ENCODE data around the gene ZXDC.

Gene ZXDC

GRCh38 chr3:126488185-126488584, 12.5 kb upstream of the ZXDC start:
- Mint-ChIP-seq H3K27ac (no peak overlapping the region), H3K9me3 (no peaks in the 10 kb centered on the region)
- ATAC-seq = no peak

GRCh38 chr3:126487151-126487771, 11.6 kb upstream of the ZXDC start:
- H3K36me3 Mint-ChIP-seq (ENCODE audit: low read depth) = no peaks in the 10 kb centered on the region
- H3K9me3 Mint-ChIP-seq = no peaks in the 10 kb centered on the region
- H3K4me3 Mint-ChIP-seq = no peak overlapping the region
- ATAC-seq (peak; percentile 87), DNase-seq (peak; percentile 21)
- H3K27ac Mint-ChIP-seq = peak overlapping the region; percentile 76
- no peaks in the 10 kb centered on the region for H3K27me3 Mint-ChIP-seq
- peaks cover 11% of the 10 kb centered on the region for H3K4me1 Mint-ChIP-seq

More at GRCh38 chr3:126488185-126488584, 12.5 kb upstream of the ZXDC start:
- Mint-ChIP-seq H3K4me1 (peaks cover 11% of the 10 kb centered on the region), H3K27me3 (no peaks in the 10 kb centered on the region), H3K36me3 (ENCODE audit: low read depth) (no peaks in the 10 kb centered on the region), H3K4me3 (no peak overlapping the region)
- no peak for DNase-seq

- peaks cover 11% of the 10 kb centered on the region for H3K4me1 Mint-ChIP-seq
- no peaks in the 10 kb centered on the region for H3K36me3 Mint-ChIP-seq (ENCODE audit: low read depth)
- no peak for DNase-seq
- ATAC-seq = no peak
- no peak overlapping the region for H3K27ac Mint-ChIP-seq
- H3K27me3 Mint-ChIP-seq = no peaks in the 10 kb centered on the region
- no peak overlapping the region for H3K4me3 Mint-ChIP-seq
- no peaks in the 10 kb centered on the region for H3K9me3 Mint-ChIP-seq
Observed at GRCh38 chr3:126486360-126486847, 10.7 kb upstream of the ZXDC start.

- Mint-ChIP-seq H3K4me3 (no peak overlapping the region), H3K27ac (no peak overlapping the region), H3K27me3 (no peaks in the 10 kb centered on the region), H3K9me3 (no peaks in the 10 kb centered on the region), H3K4me1 (peaks cover 11% of the 10 kb centered on the region), H3K36me3 (ENCODE audit: low read depth) (no peaks in the 10 kb centered on the region)
- ATAC-seq = no peak
- DNase-seq = no peak
Observed at GRCh38 chr3:126485956-126486355, 10.3 kb upstream of the ZXDC start.

- Mint-ChIP-seq H3K27me3 (no peaks in the 10 kb centered on the region), H3K36me3 (ENCODE audit: low read depth) (no peaks in the 10 kb centered on the region)
Observed at GRCh38 chr3:126485176-126485897, 9.6 kb upstream of the ZXDC start.

GRCh38 chr3:126484662-126485061, 9.0 kb upstream of the ZXDC start:
- Mint-ChIP-seq H3K27ac (no peak overlapping the region), H3K27me3 (no peaks in the 10 kb centered on the region), H3K4me1 (peaks cover 11% of the 10 kb centered on the region), H3K36me3 (ENCODE audit: low read depth) (no peaks in the 10 kb centered on the region), H3K4me3 (no peak overlapping the region), H3K9me3 (no peaks in the 10 kb centered on the region)
- ATAC-seq (no peak), DNase-seq (no peak)

More at GRCh38 chr3:126485176-126485897, 9.6 kb upstream of the ZXDC start:
- H3K9me3 Mint-ChIP-seq = no peaks in the 10 kb centered on the region
- H3K4me1 Mint-ChIP-seq = peaks cover 11% of the 10 kb centered on the region
- no peak overlapping the region for H3K4me3 Mint-ChIP-seq
- H3K27ac Mint-ChIP-seq = no peak overlapping the region
- DNase-seq (no peak), ATAC-seq (no peak)

- no peak for DNase-seq
- Mint-ChIP-seq H3K27me3 (no peaks in the 10 kb centered on the region), H3K36me3 (ENCODE audit: low read depth) (no peaks in the 10 kb centered on the region), H3K27ac (no peak overlapping the region), H3K4me3 (no peak overlapping the region), H3K4me1 (peaks cover 11% of the 10 kb centered on the region), H3K9me3 (no peaks in the 10 kb centered on the region)
- no peak for ATAC-seq
Observed at GRCh38 chr3:126484148-126484547, 8.5 kb upstream of the ZXDC start.

GRCh38 chr3:126483321-126483761, 7.7 kb upstream of the ZXDC start:
- Mint-ChIP-seq H3K9me3 (no peaks in the 10 kb centered on the region), H3K4me3 (no peak overlapping the region), H3K36me3 (ENCODE audit: low read depth) (no peaks in the 10 kb centered on the region), H3K4me1 (peaks cover 11% of the 10 kb centered on the region), H3K27ac (no peak overlapping the region), H3K27me3 (no peaks in the 10 kb centered on the region)
- DNase-seq (no peak), ATAC-seq (no peak)

- Mint-ChIP-seq H3K27me3 (no peaks in the 10 kb centered on the region), H3K4me3 (no peak overlapping the region), H3K9me3 (no peaks in the 10 kb centered on the region), H3K36me3 (ENCODE audit: low read depth) (no peaks in the 10 kb centered on the region), H3K27ac (no peak overlapping the region), H3K4me1 (peaks cover 11% of the 10 kb centered on the region)
- DNase-seq (no peak), ATAC-seq (no peak)
Observed at GRCh38 chr3:126482503-126483255, 7.0 kb upstream of the ZXDC start.

GRCh38 chr3:126481808-126482502, 6.3 kb upstream of the ZXDC start:
- no peak for ATAC-seq
- Mint-ChIP-seq H3K27ac (no peak overlapping the region), H3K36me3 (ENCODE audit: low read depth) (no peaks in the 10 kb centered on the region)

GRCh38 chr3:126480861-126481260, 5.2 kb upstream of the ZXDC start:
- no peaks in the 10 kb centered on the region for H3K9me3 Mint-ChIP-seq
- no peaks in the 10 kb centered on the region for H3K27me3 Mint-ChIP-seq
- H3K4me1 Mint-ChIP-seq = peaks cover 6% of the 10 kb centered on the region
- no peak for DNase-seq
- H3K4me3 Mint-ChIP-seq = no peak overlapping the region
- H3K36me3 Mint-ChIP-seq (ENCODE audit: low read depth) = no peaks in the 10 kb centered on the region
- no peak for ATAC-seq
- H3K27ac Mint-ChIP-seq = no peak overlapping the region

More at GRCh38 chr3:126481808-126482502, 6.3 kb upstream of the ZXDC start:
- DNase-seq = no peak
- H3K4me3 Mint-ChIP-seq = no peak overlapping the region
- H3K4me1 Mint-ChIP-seq = peaks cover 9% of the 10 kb centered on the region
- H3K9me3 Mint-ChIP-seq = no peaks in the 10 kb centered on the region
- no peaks in the 10 kb centered on the region for H3K27me3 Mint-ChIP-seq

- Mint-ChIP-seq H3K9me3 (no peaks in the 10 kb centered on the region), H3K36me3 (ENCODE audit: low read depth) (no peaks in the 10 kb centered on the region), H3K4me1 (peaks cover 6% of the 10 kb centered on the region), H3K27ac (no peak overlapping the region), H3K4me3 (no peak overlapping the region), H3K27me3 (no peaks in the 10 kb centered on the region)
- no peak for DNase-seq
- no peak for ATAC-seq
Observed at GRCh38 chr3:126480206-126480605, 4.5 kb upstream of the ZXDC start.

- ATAC-seq (no peak), DNase-seq (no peak)
- no peak overlapping the region for H3K27ac Mint-ChIP-seq
- H3K9me3 Mint-ChIP-seq = no peaks in the 10 kb centered on the region
- H3K36me3 Mint-ChIP-seq (ENCODE audit: low read depth) = peaks cover under 1% of the 10 kb centered on the region
- no peak overlapping the region for H3K4me3 Mint-ChIP-seq
- H3K27me3 Mint-ChIP-seq = no peaks in the 10 kb centered on the region
- peaks cover 7% of the 10 kb centered on the region for H3K4me1 Mint-ChIP-seq
Observed at GRCh38 chr3:126479642-126480041, 4.0 kb upstream of the ZXDC start.

- Mint-ChIP-seq H3K36me3 (ENCODE audit: low read depth) (peaks cover 3% of the 10 kb centered on the region), H3K27me3 (no peaks in the 10 kb centered on the region), H3K4me1 (peaks cover 15% of the 10 kb centered on the region), H3K27ac (no peak overlapping the region), H3K4me3 (no peak overlapping the region), H3K9me3 (no peaks in the 10 kb centered on the region)
- DNase-seq (no peak), ATAC-seq (no peak)
Observed at GRCh38 chr3:126478581-126479310, 3.1 kb upstream of the ZXDC start.

Data from activated naive CD8-positive, alpha-beta T cell treated with anti-CD3 and anti-CD28 coated beads, Interleukin-2, amount 50 U/mL, for 24 hours (primary cell).